Astrocyte (in vitro differentiated cells and primary cell): ENCODE results near the gene RRBP1. TPM values are rescaled to one million over a fixed set of nuclear protein-coding genes. Genes with fewer than 3 reads are reported as not detected.

Experiments used
- DNase-seq: peaks from one replicate; pipeline ENCODE4 v3.0.0-alpha.2; 2010; ENCODE audit warnings: low read depth
- FAIRE-seq: peaks from 2 replicates; lab custom pipeline; 2011; peaks lifted over from hg19 to GRCh38; lab: Jason Lieb, UNC
- H2AFZ ChIP-seq: 2 replicates; pipeline ENCODE4 v1.6.0; 2012; ENCODE audit warnings: low read depth, low read length, inconsistent platforms
- H3K27ac ChIP-seq: 2 replicates; pipeline ENCODE4 v1.5.1; 2011; ENCODE audit warnings: low read depth, low read length, inconsistent platforms
- H3K27me3 ChIP-seq: 2 replicates; pipeline ENCODE4 v1.6.0; 2011; ENCODE audit warnings: low read length, inconsistent platforms; ENCODE audit not compliant: insufficient read depth
- H3K36me3 ChIP-seq: 2 replicates; pipeline ENCODE4 v1.5.1; 2011; ENCODE audit warnings: low read length, inconsistent platforms; ENCODE audit not compliant: insufficient read depth
- H3K4me1 ChIP-seq: 2 replicates; pipeline ENCODE4 v1.5.1; 2011; ENCODE audit warnings: low read length, inconsistent platforms; ENCODE audit not compliant: insufficient read depth
- H3K4me2 ChIP-seq: 2 replicates; pipeline ENCODE4 v1.6.0; 2012; ENCODE audit warnings: low read length, inconsistent platforms
- H3K4me3 ChIP-seq: 2 replicates; pipeline ENCODE4 v1.5.1; 2011; ENCODE audit warnings: low read depth, mild to moderate bottlenecking, low read length, inconsistent platforms; ENCODE audit not compliant: insufficient read depth
- H3K79me2 ChIP-seq: 2 replicates; pipeline ENCODE4 v1.6.0; 2012; ENCODE audit warnings: mild to moderate bottlenecking, low read length, inconsistent platforms; ENCODE audit not compliant: insufficient read depth
- H3K9ac ChIP-seq: 2 replicates; pipeline ENCODE4 v1.6.0; 2012; ENCODE audit warnings: mild to moderate bottlenecking, low read length, inconsistent platforms
- H3K9me3 ChIP-seq: 2 replicates; pipeline ENCODE4 v1.5.1; 2012; ENCODE audit warnings: low read depth, mild to moderate bottlenecking, low read length, inconsistent platforms; ENCODE audit not compliant: insufficient read depth
- H4K20me1 ChIP-seq: 2 replicates; pipeline ENCODE4 v1.6.0; 2012; ENCODE audit warnings: low read length, inconsistent platforms; ENCODE audit not compliant: insufficient read depth
- H3K27ac Mint-ChIP-seq: one replicate; pipeline ENCODE4 v1.8.0; 2021; ENCODE audit warnings: mild to moderate bottlenecking, mixed read lengths; ENCODE audit not compliant: unreplicated experiment
- H3K27me3 Mint-ChIP-seq: one replicate; pipeline ENCODE4 v1.8.0; 2021; ENCODE audit warnings: low read depth, mixed read lengths; ENCODE audit not compliant: unreplicated experiment
- H3K36me3 Mint-ChIP-seq: one replicate; pipeline ENCODE4 v1.8.0; 2021; ENCODE audit warnings: low read depth, mixed read lengths; ENCODE audit not compliant: unreplicated experiment
- H3K4me1 Mint-ChIP-seq: one replicate; pipeline ENCODE4 v1.8.0; 2021; ENCODE audit warnings: low read depth, mixed read lengths; ENCODE audit not compliant: unreplicated experiment
- H3K4me3 Mint-ChIP-seq: one replicate; pipeline ENCODE4 v1.8.0; 2021; ENCODE audit warnings: mild to moderate bottlenecking, moderate library complexity, mixed read lengths; ENCODE audit not compliant: unreplicated experiment
- H3K9me3 Mint-ChIP-seq: one replicate; pipeline ENCODE4 v1.8.0; 2021; ENCODE audit warnings: mild to moderate bottlenecking, mixed read lengths; ENCODE audit not compliant: unreplicated experiment
- CTCF ChIP-seq: IDR thresholded peaks from 2 replicates; pipeline ENCODE4 v1.5.1; 2011; ENCODE audit warnings: low read depth, mild to moderate bottlenecking, inconsistent platforms, low read length, moderate library complexity; ENCODE audit not compliant: insufficient read depth
- EZH2 ChIP-seq: IDR thresholded peaks from 2 replicates; pipeline ENCODE4 v1.6.1; 2012; ENCODE audit warnings: mild to moderate bottlenecking, low read length, inconsistent platforms; ENCODE audit not compliant: insufficient read depth
- total RNA-seq: library from RNA; stranded (reverse); gene quantifications from 2 replicates; pipeline ENCODE4 v1.2.1, GENCODE V29; 2021

The RRBP1 gene
- total RNA-seq, 1 donor from 2014 or later, result 347 TPM

GRCh38 chr20:17624551-17625245 is 57.3 kb downstream of the RRBP1 start:
- Histone ChIP-seq H3K9me3 (no peaks in the 10 kb centered on the region), H3K79me2 (peaks cover 37% of the 10 kb centered on the region), H3K36me3 (peaks cover 33% of the 10 kb centered on the region), H3K4me1 (no peaks in the 10 kb centered on the region), H3K4me2 (no peak overlapping the region), H3K4me3 (no peak overlapping the region), H4K20me1 (peaks cover 98% of the 10 kb centered on the region), H3K9ac (no peak overlapping the region), H3K27ac (no peak overlapping the region), H2AFZ (no peak overlapping the region), H3K27me3 (no peaks in the 10 kb centered on the region)
- TF ChIP-seq EZH2, result no peak
- TF ChIP-seq CTCF, result no peak
- Mint-ChIP-seq H3K27ac (no peak overlapping the region), H3K4me1 (no peaks in the 10 kb centered on the region), H3K4me3 (no peak overlapping the region), H3K9me3 (no peaks in the 10 kb centered on the region), H3K27me3 (no peaks in the 10 kb centered on the region), H3K36me3 (peaks cover 18% of the 10 kb centered on the region)
- DNase-seq, result no peak
- no peak for FAIRE-seq

- Mint-ChIP-seq H3K4me1 (no peaks in the 10 kb centered on the region), H3K36me3 (peaks cover 18% of the 10 kb centered on the region), H3K9me3 (no peaks in the 10 kb centered on the region), H3K4me3 (no peak overlapping the region), H3K27ac (peak overlapping the region; percentile 41), H3K27me3 (no peaks in the 10 kb centered on the region)
- Histone ChIP-seq H4K20me1 (peaks cover 98% of the 10 kb centered on the region), H3K27me3 (no peaks in the 10 kb centered on the region), H3K36me3 (peaks cover 36% of the 10 kb centered on the region), H3K4me1 (no peaks in the 10 kb centered on the region), H3K79me2 (peaks cover 31% of the 10 kb centered on the region), H2AFZ (no peak overlapping the region), H3K9ac (no peak overlapping the region), H3K4me3 (no peak overlapping the region), H3K9me3 (no peaks in the 10 kb centered on the region), H3K4me2 (no peak overlapping the region), H3K27ac (no peak overlapping the region)
- FAIRE-seq (no peak), DNase-seq (no peak)
- no peak for TF ChIP-seq EZH2
- no peak for TF ChIP-seq CTCF
These were observed 58.0 kb downstream of the RRBP1 start for GRCh38 chr20:17624070-17624469.

GRCh38 chr20:17622851-17623508 is 59.1 kb downstream of the RRBP1 start:
- H3K36me3 ChIP-seq, result peaks cover 37% of the 10 kb centered on the region
- Mint-ChIP-seq H3K27ac (no peak overlapping the region), H3K36me3 (peaks cover 12% of the 10 kb centered on the region), H3K27me3 (no peaks in the 10 kb centered on the region), H3K4me1 (no peaks in the 10 kb centered on the region), H3K4me3 (no peak overlapping the region), H3K9me3 (no peaks in the 10 kb centered on the region)
- no peak overlapping the region for H3K4me2 ChIP-seq
- FAIRE-seq (no peak), DNase-seq (no peak)
- no peak for TF ChIP-seq CTCF
- TF ChIP-seq EZH2, result no peak
- H3K27me3 ChIP-seq, result no peaks in the 10 kb centered on the region
- no peak overlapping the region for H3K4me3 ChIP-seq
- no peak overlapping the region for H3K9ac ChIP-seq
- H3K4me1 ChIP-seq, result no peaks in the 10 kb centered on the region
- H2AFZ ChIP-seq, result no peak overlapping the region
- H4K20me1 ChIP-seq, result peaks cover 98% of the 10 kb centered on the region
- H3K9me3 ChIP-seq, result no peaks in the 10 kb centered on the region
- H3K27ac ChIP-seq, result no peak overlapping the region
- peaks cover 23% of the 10 kb centered on the region for H3K79me2 ChIP-seq
